Measurements from ENCODE around the gene C12orf75. TPM values are rescaled to one million over a fixed set of nuclear protein-coding genes. Genes with fewer than 3 reads are reported as not detected.

The C12orf75 gene
- total and polyA plus RNA-seq, 2 experiments from 2014 or later, result 43.9 to 69.8 TPM

GRCh38 chr12:105337391-105337790 lies 6.9 kb downstream of the C12orf75 start:
- Histone ChIP-seq H3K36me3 (ENCODE audit: insufficient read depth) (0 out of 2 replicates have a peak, but pooled peaks cover 3% of the 10 kb centered on the region), H3K79me2 (replicated peaks; ENCODE audit: insufficient read depth) (peaks cover 56% of the 10 kb centered on the region), H3F3A (replicated peaks; ENCODE audit: low read depth) (no peaks in the 10 kb centered on the region), H3K4me3 (no peak overlapping the region), H3K9me2 (ENCODE audit: insufficient read depth) (no peaks in the 10 kb centered on the region), H2AFZ (no peak overlapping the region), H3K27me3 (ENCODE audit: insufficient read depth) (no peaks in the 10 kb centered on the region), H3K4me1 (ENCODE audit: insufficient read depth) (peaks cover 30% of the 10 kb centered on the region), H3K27ac (ENCODE audit: low read depth) (no peak overlapping the region), H4K20me1 (replicated peaks; ENCODE audit: insufficient read depth) (peaks cover 11% of the 10 kb centered on the region; the same call in 1 of the 2 replicates), H3K4me2 (no peak overlapping the region)
- Mint-ChIP-seq H3K36me3 (ENCODE audit: low read depth) (peaks cover 22% of the 10 kb centered on the region), H3K4me1 (peaks cover 32% of the 10 kb centered on the region), H3K27ac (no peak overlapping the region), H3K9me3 (peaks cover 17% of the 10 kb centered on the region), H3K27me3 (ENCODE audit: insufficient read depth, low read depth, poor library complexity) (no peaks in the 10 kb centered on the region), H3K4me3 (no peak overlapping the region)
- ATAC-seq (no peak), DNase-seq (ENCODE audit: low spot score) (no peak)
- TF ChIP-seq CREB1 (CRISPR knock-in tag; IDR thresholded peaks at IDR 0.05; ENCODE audit: low read depth), result no peak
- TF ChIP-seq NANOG (IDR thresholded peaks at IDR 0.05; ENCODE audit: borderline replicate concordance), result no peak
- TF ChIP-seq, protein P1, sequence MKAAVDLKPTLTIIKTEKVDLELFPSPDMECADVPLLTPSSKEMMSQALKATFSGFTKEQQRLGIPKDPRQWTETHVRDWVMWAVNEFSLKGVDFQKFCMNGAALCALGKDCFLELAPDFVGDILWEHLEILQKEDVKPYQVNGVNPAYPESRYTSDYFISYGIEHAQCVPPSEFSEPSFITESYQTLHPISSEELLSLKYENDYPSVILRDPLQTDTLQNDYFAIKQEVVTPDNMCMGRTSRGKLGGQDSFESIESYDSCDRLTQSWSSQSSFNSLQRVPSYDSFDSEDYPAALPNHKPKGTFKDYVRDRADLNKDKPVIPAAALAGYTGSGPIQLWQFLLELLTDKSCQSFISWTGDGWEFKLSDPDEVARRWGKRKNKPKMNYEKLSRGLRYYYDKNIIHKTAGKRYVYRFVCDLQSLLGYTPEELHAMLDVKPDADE (IDR thresholded peaks at IDR 0.05), result no peak
- TF ChIP-seq STAT1 (IDR thresholded peaks at IDR 0.05; ENCODE audit: unreplicated experiment), result no peak
- TF ChIP-seq ZNF331 (CRISPR knock-in tag; IDR thresholded peaks at IDR 0.05; ENCODE audit: low read depth), result no peak

GRCh38 chr12:105338966-105339365 lies 8.5 kb downstream of the C12orf75 start:
- H3K9me2 ChIP-seq (ENCODE audit: insufficient read depth), result no peaks in the 10 kb centered on the region; the same call in 1 of the 2 replicates
- no peak overlapping the region for H3K27ac ChIP-seq (ENCODE audit: low read depth)
- no peak overlapping the region for H3K4me3 ChIP-seq
- peaks cover 41% of the 10 kb centered on the region for H3K79me2 ChIP-seq (replicated peaks; ENCODE audit: insufficient read depth)
- peaks cover 30% of the 10 kb centered on the region for H3K4me1 ChIP-seq (ENCODE audit: insufficient read depth)
- H3K36me3 Mint-ChIP-seq (ENCODE audit: low read depth), result peaks cover 23% of the 10 kb centered on the region
- H3K9me3 Mint-ChIP-seq, result peaks cover 17% of the 10 kb centered on the region
- no peaks in the 10 kb centered on the region for H3F3A ChIP-seq (replicated peaks; ENCODE audit: low read depth)
- H3K4me1 Mint-ChIP-seq, result peaks cover 34% of the 10 kb centered on the region
- no peak overlapping the region for H3K27ac Mint-ChIP-seq
- H3K4me2 ChIP-seq, result no peak overlapping the region
- DNase-seq (ENCODE audit: low spot score), result no peak
- H3K36me3 ChIP-seq (ENCODE audit: insufficient read depth), result 0 out of 2 replicates have a peak, but pooled peaks cover 3% of the 10 kb centered on the region
- 0 out of 2 replicates have a peak, but pooled peaks cover 4% of the 10 kb centered on the region for H4K20me1 ChIP-seq (replicated peaks; ENCODE audit: insufficient read depth)
- no peak overlapping the region for H2AFZ ChIP-seq
- no peak overlapping the region for H3K4me3 Mint-ChIP-seq
- no peaks in the 10 kb centered on the region for H3K27me3 ChIP-seq (ENCODE audit: insufficient read depth)
- no peaks in the 10 kb centered on the region for H3K27me3 Mint-ChIP-seq (ENCODE audit: insufficient read depth, low read depth, poor library complexity)
- ATAC-seq, result no peak
- TF ChIP-seq, protein P2, sequence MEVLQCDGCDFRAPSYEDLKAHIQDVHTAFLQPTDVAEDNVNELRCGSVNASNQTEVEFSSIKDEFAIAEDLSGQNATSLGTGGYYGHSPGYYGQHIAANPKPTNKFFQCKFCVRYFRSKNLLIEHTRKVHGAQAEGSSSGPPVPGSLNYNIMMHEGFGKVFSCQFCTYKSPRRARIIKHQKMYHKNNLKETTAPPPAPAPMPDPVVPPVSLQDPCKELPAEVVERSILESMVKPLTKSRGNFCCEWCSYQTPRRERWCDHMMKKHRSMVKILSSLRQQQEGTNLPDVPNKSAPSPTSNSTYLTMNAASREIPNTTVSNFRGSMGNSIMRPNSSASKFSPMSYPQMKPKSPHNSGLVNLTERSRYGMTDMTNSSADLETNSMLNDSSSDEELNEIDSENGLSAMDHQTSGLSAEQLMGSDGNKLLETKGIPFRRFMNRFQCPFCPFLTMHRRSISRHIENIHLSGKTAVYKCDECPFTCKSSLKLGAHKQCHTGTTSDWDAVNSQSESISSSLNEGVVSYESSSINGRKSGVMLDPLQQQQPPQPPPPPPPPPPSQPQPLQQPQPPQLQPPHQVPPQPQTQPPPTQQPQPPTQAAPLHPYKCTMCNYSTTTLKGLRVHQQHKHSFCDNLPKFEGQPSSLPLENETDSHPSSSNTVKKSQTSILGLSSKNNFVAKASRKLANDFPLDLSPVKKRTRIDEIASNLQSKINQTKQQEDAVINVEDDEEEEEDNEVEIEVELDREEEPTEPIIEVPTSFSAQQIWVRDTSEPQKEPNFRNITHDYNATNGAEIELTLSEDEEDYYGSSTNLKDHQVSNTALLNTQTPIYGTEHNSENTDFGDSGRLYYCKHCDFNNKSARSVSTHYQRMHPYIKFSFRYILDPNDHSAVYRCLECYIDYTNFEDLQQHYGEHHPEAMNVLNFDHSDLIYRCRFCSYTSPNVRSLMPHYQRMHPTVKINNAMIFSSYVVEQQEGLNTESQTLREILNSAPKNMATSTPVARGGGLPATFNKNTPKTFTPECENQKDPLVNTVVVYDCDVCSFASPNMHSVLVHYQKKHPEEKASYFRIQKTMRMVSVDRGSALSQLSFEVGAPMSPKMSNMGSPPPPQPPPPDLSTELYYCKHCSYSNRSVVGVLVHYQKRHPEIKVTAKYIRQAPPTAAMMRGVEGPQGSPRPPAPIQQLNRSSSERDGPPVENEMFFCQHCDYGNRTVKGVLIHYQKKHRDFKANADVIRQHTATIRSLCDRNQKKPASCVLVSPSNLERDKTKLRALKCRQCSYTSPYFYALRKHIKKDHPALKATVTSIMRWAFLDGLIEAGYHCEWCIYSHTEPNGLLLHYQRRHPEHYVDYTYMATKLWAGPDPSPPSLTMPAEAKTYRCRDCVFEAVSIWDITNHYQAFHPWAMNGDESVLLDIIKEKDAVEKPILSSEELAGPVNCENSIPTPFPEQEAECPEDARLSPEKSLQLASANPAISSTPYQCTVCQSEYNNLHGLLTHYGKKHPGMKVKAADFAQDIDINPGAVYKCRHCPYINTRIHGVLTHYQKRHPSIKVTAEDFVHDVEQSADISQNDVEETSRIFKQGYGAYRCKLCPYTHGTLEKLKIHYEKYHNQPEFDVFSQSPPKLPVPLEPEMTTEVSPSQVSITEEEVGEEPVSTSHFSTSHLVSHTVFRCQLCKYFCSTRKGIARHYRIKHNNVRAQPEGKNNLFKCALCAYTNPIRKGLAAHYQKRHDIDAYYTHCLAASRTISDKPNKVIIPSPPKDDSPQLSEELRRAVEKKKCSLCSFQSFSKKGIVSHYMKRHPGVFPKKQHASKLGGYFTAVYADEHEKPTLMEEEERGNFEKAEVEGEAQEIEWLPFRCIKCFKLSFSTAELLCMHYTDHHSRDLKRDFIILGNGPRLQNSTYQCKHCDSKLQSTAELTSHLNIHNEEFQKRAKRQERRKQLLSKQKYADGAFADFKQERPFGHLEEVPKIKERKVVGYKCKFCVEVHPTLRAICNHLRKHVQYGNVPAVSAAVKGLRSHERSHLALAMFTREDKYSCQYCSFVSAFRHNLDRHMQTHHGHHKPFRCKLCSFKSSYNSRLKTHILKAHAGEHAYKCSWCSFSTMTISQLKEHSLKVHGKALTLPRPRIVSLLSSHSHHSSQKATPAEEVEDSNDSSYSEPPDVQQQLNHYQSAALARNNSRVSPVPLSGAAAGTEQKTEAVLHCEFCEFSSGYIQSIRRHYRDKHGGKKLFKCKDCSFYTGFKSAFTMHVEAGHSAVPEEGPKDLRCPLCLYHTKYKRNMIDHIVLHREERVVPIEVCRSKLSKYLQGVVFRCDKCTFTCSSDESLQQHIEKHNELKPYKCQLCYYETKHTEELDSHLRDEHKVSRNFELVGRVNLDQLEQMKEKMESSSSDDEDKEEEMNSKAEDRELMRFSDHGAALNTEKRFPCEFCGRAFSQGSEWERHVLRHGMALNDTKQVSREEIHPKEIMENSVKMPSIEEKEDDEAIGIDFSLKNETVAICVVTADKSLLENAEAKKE (CRISPR knock-in tag; IDR thresholded peaks at IDR 0.05), result no peak
- TF ChIP-seq NANOG (IDR thresholded peaks at IDR 0.05; ENCODE audit: borderline replicate concordance) (no peak), STAT1 (IDR thresholded peaks at IDR 0.05; ENCODE audit: unreplicated experiment) (no peak), JUNB (IDR thresholded peaks at IDR 0.05; ENCODE audit: unreplicated experiment) (no peak), CTCF (conservative IDR thresholded peaks at IDR 0.05; ENCODE audit: low read depth in 2 of 2) (no peak), EZH2 (IDR thresholded peaks at IDR 0.05; ENCODE audit: low read depth, unreplicated experiment) (no peak), CREB1 (CRISPR knock-in tag; IDR thresholded peaks at IDR 0.05; ENCODE audit: low read depth) (no peak)
- TF ChIP-seq, protein P1 (IDR thresholded peaks at IDR 0.05), result no peak

All from GM23338 (cell line).